Hepatocyte (in vitro differentiated cells): Measurements from ENCODE around the gene ANKRD12. TPM values are rescaled to one million over a fixed set of nuclear protein-coding genes. Genes with fewer than 3 reads are reported as not detected.
A peak's percentile ranks its signal among the peaks of the same experiment; 100 is the strongest.
"Not testable (repeated sequence)": the region's sequence is repeated elsewhere in the genome, so short reads cannot be mapped to it uniquely, and the experiment has no call there.

Source experiments
- DNase-seq: peaks from one replicate; pipeline ENCODE4 v3.0.0-alpha.2; 2016; ENCODE audit warnings: low spot score
- H2AFZ ChIP-seq: fragments of 200-600 bp; sonication (generic); 2 replicates; pipeline ENCODE4 v1.6.0; 2016; ENCODE audit warnings: antibody characterized with exemption, mild to moderate bottlenecking
- H3K27ac ChIP-seq: fragments of 200-600 bp; sonication (generic); 2 replicates; pipeline ENCODE4 v1.5.1; 2016; ENCODE audit warnings: mild to moderate bottlenecking
- H3K27me3 ChIP-seq: fragments of 200-600 bp; sonication (generic); 2 replicates; pipeline ENCODE4 v1.6.1; 2016
- H3K36me3 ChIP-seq: fragments of 200-600 bp; sonication (generic); replicated peaks from 2 replicates; pipeline ENCODE4 v1.5.1; 2016; ENCODE audit warnings: low read depth; ENCODE audit not compliant: insufficient read depth
- H3K4me1 ChIP-seq: fragments of 200-600 bp; sonication (generic); 2 replicates; pipeline ENCODE4 v1.5.1; 2016; ENCODE audit warnings: mild to moderate bottlenecking, moderate library complexity; ENCODE audit not compliant: insufficient read depth
- H3K4me2 ChIP-seq: fragments of 200-600 bp; sonication (generic); 2 replicates; pipeline ENCODE4 v1.6.0; 2016
- H3K4me3 ChIP-seq: fragments of 200-600 bp; sonication (generic); 2 replicates; pipeline ENCODE4 v1.5.1; 2016; ENCODE audit warnings: mild to moderate bottlenecking
- H3K79me2 ChIP-seq: fragments of 200-600 bp; sonication (generic); 2 replicates; pipeline ENCODE4 v1.6.0; 2017; ENCODE audit warnings: mild to moderate bottlenecking
- H3K9me2 ChIP-seq: fragments of 200-600 bp; sonication (generic); replicated peaks from 2 replicates; pipeline ENCODE4 v1.6.0; 2017; ENCODE audit warnings: mild to moderate bottlenecking; ENCODE audit not compliant: insufficient read depth
- H3K9me3 ChIP-seq: fragments of 200-600 bp; sonication (generic); 2 replicates; pipeline ENCODE4 v1.5.1; 2016; ENCODE audit warnings: low read depth, mild to moderate bottlenecking
- H4K20me1 ChIP-seq: fragments of 200-600 bp; sonication (generic); 2 replicates; pipeline ENCODE4 v1.6.0; 2016; ENCODE audit warnings: mild to moderate bottlenecking; ENCODE audit not compliant: insufficient read depth, poor library complexity, severe bottlenecking
- CTCF ChIP-seq: fragments of 200-600 bp; sonication (generic); IDR thresholded peaks from 2 replicates; pipeline ENCODE4 v1.5.1; 2016; ENCODE audit warnings: antibody characterized with exemption, mild to moderate bottlenecking; ENCODE audit not compliant: poor library complexity
- EZH2 ChIP-seq: fragments of 200-600 bp; sonication (generic); IDR thresholded peaks from 2 replicates; pipeline ENCODE4 v1.6.1; 2016; ENCODE audit warnings: antibody characterized with exemption, mild to moderate bottlenecking, borderline replicate concordance
- EZH2phosphoT487 ChIP-seq: fragments of 200-600 bp; sonication (generic); IDR thresholded peaks from one replicate; pipeline ENCODE4 v1.6.1; 2018; ENCODE audit warnings: antibody characterized with exemption, mild to moderate bottlenecking, low read depth, moderate library complexity; ENCODE audit not compliant: unreplicated experiment, severe bottlenecking
- WGBS: methylation state at CpG from one replicate; pipeline ENCODE4 v1.1.6; 2016; ENCODE audit warnings: low lambda C conversion rate; ENCODE audit errors: missing lambda C conversion rate; 5-methylcytosine and 5-hydroxymethylcytosine counted together
- polyA plus RNA-seq: library from polyadenylated mRNA; unstranded; fragments of >200 nt; fragmentation: Nextera tagmentation; extraction: Ambion mirVana; gene quantifications from 2 replicates; pipeline ENCODE4 v1.2.1, GENCODE V29; 2016
- total RNA-seq: library from RNA; depleted of rRNA; stranded (reverse); fragments of >200 nt; gene quantifications from 2 replicates; pipeline ENCODE4 v1.2.3, GENCODE V29; 2014

ANKRD12 gene
- total and polyA plus RNA-seq, 2 experiments from 2014 or later: 29.2 to 34.3 TPM

- Histone ChIP-seq H4K20me1 (no peaks in the 10 kb centered on the region), H3K27me3 (no peaks in the 10 kb centered on the region), H3K4me3 (no peak overlapping the region), H2AFZ (no peak overlapping the region), H3K9me3 (no peaks in the 10 kb centered on the region), H3K4me1 (peaks cover 16% of the 10 kb centered on the region), H3K36me3 (no peaks in the 10 kb centered on the region), H3K4me2 (no peak overlapping the region), H3K27ac (no peak overlapping the region), H3K9me2 (no peaks in the 10 kb centered on the region), H3K79me2 (no peaks in the 10 kb centered on the region)
- DNase-seq: no peak
- WGBS: 96% methylated on average over 5 of the region's 5 CpGs
- no peak for TF ChIP-seq EZH2
Observed at GRCh38 chr18:9090578-9090977, 46.0 kb upstream of the ANKRD12 start.

- Histone ChIP-seq H3K27me3 (no peaks in the 10 kb centered on the region), H4K20me1 (no peaks in the 10 kb centered on the region), H2AFZ (no peak overlapping the region), H3K36me3 (no peaks in the 10 kb centered on the region), H3K9me3 (no peaks in the 10 kb centered on the region), H3K9me2 (no peaks in the 10 kb centered on the region), H3K4me3 (no peak overlapping the region), H3K4me1 (peaks cover 18% of the 10 kb centered on the region), H3K4me2 (no peak overlapping the region), H3K79me2 (no peaks in the 10 kb centered on the region), H3K27ac (no peak overlapping the region)
- no peak for DNase-seq
- TF ChIP-seq EZH2 (no peak), EZH2phosphoT487 (no peak), CTCF (no peak)
- WGBS: 96% methylated on average over 4 of the region's 4 CpGs
Observed at GRCh38 chr18:9091066-9091476, 45.5 kb upstream of the ANKRD12 start.

GRCh38 chr18:9092665-9093064 lies 43.9 kb upstream of the ANKRD12 start:
- no peak for TF ChIP-seq EZH2
- Histone ChIP-seq H3K9me3 (no peaks in the 10 kb centered on the region), H3K4me1 (peaks cover 18% of the 10 kb centered on the region), H3K36me3 (no peaks in the 10 kb centered on the region), H3K27ac (peak overlapping the region; percentile 57), H3K79me2 (no peaks in the 10 kb centered on the region), H3K27me3 (no peaks in the 10 kb centered on the region), H2AFZ (no peak overlapping the region), H3K9me2 (no peaks in the 10 kb centered on the region), H4K20me1 (no peaks in the 10 kb centered on the region), H3K4me2 (peak overlapping the region; percentile 5), H3K4me3 (no peak overlapping the region)
- peak; percentile 28 for DNase-seq
- WGBS: 53% methylated on average over 2 of the region's 2 CpGs

- peak overlapping the region; percentile 57 for H3K27ac ChIP-seq
- not testable (repeated sequence) for H3K4me3 ChIP-seq, DNase-seq, H2AFZ ChIP-seq, H3K9me2 ChIP-seq, H3K4me2 ChIP-seq, H4K20me1 ChIP-seq, H3K9me3 ChIP-seq, H3K79me2 ChIP-seq, H3K36me3 ChIP-seq, H3K27me3 ChIP-seq
- H3K4me1 ChIP-seq: peaks cover 18% of the 10 kb centered on the region
- 93% methylated on average over 3 of the region's 3 CpGs for WGBS
Observed at GRCh38 chr18:9093109-9093508, 43.5 kb upstream of the ANKRD12 start.

GRCh38 chr18:9094307-9095226 lies 42.0 kb upstream of the ANKRD12 start:
- Histone ChIP-seq H4K20me1 (no peaks in the 10 kb centered on the region), H3K27me3 (no peaks in the 10 kb centered on the region), H3K9me2 (no peaks in the 10 kb centered on the region), H3K4me3 (no peak overlapping the region), H3K9me3 (no peaks in the 10 kb centered on the region), H3K27ac (peak overlapping the region; percentile 88), H3K36me3 (no peaks in the 10 kb centered on the region), H3K4me2 (peak overlapping the region; percentile 14), H3K4me1 (peaks cover 18% of the 10 kb centered on the region), H3K79me2 (no peaks in the 10 kb centered on the region), H2AFZ (no peak overlapping the region)
- peak; percentile 27 for DNase-seq
- 45% methylated on average over 7 of the region's 7 CpGs for WGBS
- TF ChIP-seq EZH2phosphoT487 (no peak), CTCF (no peak), EZH2 (no peak)
